KG1 (cell line): ENCODE results near the gene B3GNT9.

Source experiments
- DNase-seq: peaks from one replicate; lab custom pipeline; 2025; lab: John Stamatoyannopoulos, UW

The B3GNT9 gene

GRCh38 chr16:67166598-67167168, 15.9 kb upstream of the B3GNT9 start:
- no peak for DNase-seq

GRCh38 chr16:67166110-67166547, 15.3 kb upstream of the B3GNT9 start:
- DNase-seq = no peak

GRCh38 chr16:67165121-67166078, 14.6 kb upstream of the B3GNT9 start:
- DNase-seq = no peak

- no peak for DNase-seq
Measured at GRCh38 chr16:67164599-67165061, 13.8 kb upstream of the B3GNT9 start, which contains the start of gene HSF4. Gene HSF4, plus strand, starts transcription at chr16:67164745. Its CDS starts 67 bp downstream, at chr16:67164812.

GRCh38 chr16:67163999-67164558, 13.3 kb upstream of the B3GNT9 start:
- no peak for DNase-seq

GRCh38 chr16:67163164-67163998, 12.6 kb upstream of the B3GNT9 start:
- DNase-seq = no peak

GRCh38 chr16:67162506-67163163, 11.8 kb upstream of the B3GNT9 start:
- DNase-seq = no peak

GRCh38 chr16:67161595-67162058, 10.8 kb upstream of the B3GNT9 start:
- no peak for DNase-seq

- DNase-seq = no peak
Measured at GRCh38 chr16:67158637-67159600, 8.1 kb upstream of the B3GNT9 start.

- no peak for DNase-seq
Measured at GRCh38 chr16:67157892-67158635, 7.3 kb upstream of the B3GNT9 start.

- DNase-seq = no peak
Measured at GRCh38 chr16:67157106-67157748, 6.4 kb upstream of the B3GNT9 start.

GRCh38 chr16:67156143-67156844, 5.5 kb upstream of the B3GNT9 start:
- DNase-seq = no peak

- peak; percentile 33 for DNase-seq
Measured at GRCh38 chr16:67155295-67156142, 4.7 kb upstream of the B3GNT9 start.

GRCh38 chr16:67154578-67155294, 3.9 kb upstream of the B3GNT9 start:
- no peak for DNase-seq

GRCh38 chr16:67151431-67152097, 766 bp upstream of the B3GNT9 start:
- DNase-seq = no peak
